ENCODE measurements around the gene LIPK. TPM values are rescaled to one million over a fixed set of nuclear protein-coding genes. Genes with fewer than 3 reads are reported as not detected.

The LIPK gene
- total and polyA plus RNA-seq, 2 experiments from 2014 or later = not detected

DNA sequence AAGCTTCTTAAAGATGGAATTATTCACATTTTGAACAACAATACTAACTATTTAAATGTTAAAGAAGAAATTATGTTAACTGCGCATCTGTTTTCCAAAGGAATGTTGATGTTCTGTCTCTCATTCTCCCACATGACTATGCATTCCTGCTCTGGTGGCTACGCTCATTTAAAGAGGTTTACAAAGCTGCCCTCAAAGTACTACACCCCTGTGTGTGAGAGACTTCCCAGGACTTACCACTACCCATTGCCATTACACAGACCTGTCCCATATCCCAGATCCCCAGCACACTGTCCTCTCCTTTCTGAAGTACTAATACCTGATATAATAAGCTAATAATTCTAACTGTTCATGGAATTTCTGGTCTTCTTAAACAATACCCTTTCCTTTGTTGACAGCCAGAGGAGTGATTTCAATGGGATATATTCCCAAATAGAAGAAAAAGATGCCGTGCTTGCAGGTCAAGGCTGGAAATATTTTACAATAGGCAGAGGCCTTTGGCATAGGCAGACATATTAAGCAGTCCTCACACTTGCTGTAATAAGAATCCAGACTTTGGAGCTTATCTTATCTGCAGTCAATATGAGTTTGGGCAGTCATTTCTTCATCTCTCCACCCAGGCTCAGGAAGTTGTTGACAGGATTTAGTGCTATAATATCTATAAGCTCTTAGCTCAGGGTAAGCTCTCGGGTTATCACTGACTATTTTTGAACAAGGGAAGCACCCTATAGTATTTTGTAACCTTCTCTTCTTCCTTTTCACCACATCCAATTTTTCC lies 29.6 kb upstream of the LIPK start:
- DNase-seq (ENCODE audit: low read depth in 1 of 2, low spot score in 1 of 2) = peak in 1 of 2 donors; percentile 42
- Histone ChIP-seq H3K9me3 (ENCODE audit: low read depth) (no peaks in the 10 kb centered on the region), H3K4me1 (ENCODE audit: low read depth) (peaks cover 35% of the 10 kb centered on the region), H3K36me3 (no peaks in the 10 kb centered on the region), H3K27ac (peak overlapping the region; percentile 68), H3K4me3 (no peak overlapping the region), H3K27me3 (no peaks in the 10 kb centered on the region)
- TF ChIP-seq CTCF (IDR thresholded peaks at IDR 0.05; ENCODE audit: low read depth, low read length) = no peak

GRCh38 chr10:88680958-88681357 lies 25.1 kb upstream of the LIPK start:
- H3K9me3 ChIP-seq (ENCODE audit: low read depth) = no peaks in the 10 kb centered on the region
- H3K36me3 ChIP-seq = no peaks in the 10 kb centered on the region
- no peak overlapping the region for H3K4me3 ChIP-seq
- peaks cover 32% of the 10 kb centered on the region for H3K4me1 ChIP-seq (ENCODE audit: low read depth)
- peak in 1 of 2 donors; percentile 17 for DNase-seq (ENCODE audit: low read depth in 1 of 2, low spot score in 1 of 2)
- TF ChIP-seq CTCF (IDR thresholded peaks at IDR 0.05; ENCODE audit: low read depth, low read length) = no peak
- H3K27me3 ChIP-seq = no peaks in the 10 kb centered on the region
- no peak overlapping the region for H3K27ac ChIP-seq

- Histone ChIP-seq H3K4me1 (ENCODE audit: low read depth) (peaks cover 19% of the 10 kb centered on the region), H3K9me3 (ENCODE audit: low read depth) (no peaks in the 10 kb centered on the region), H3K4me3 (no peak overlapping the region), H3K27ac (no peak overlapping the region), H3K27me3 (no peaks in the 10 kb centered on the region), H3K36me3 (no peaks in the 10 kb centered on the region)
- DNase-seq (ENCODE audit: low read depth in 1 of 2, low spot score in 1 of 2) = peak in 1 of 2 donors; percentile 21
- TF ChIP-seq CTCF (IDR thresholded peaks at IDR 0.05; ENCODE audit: low read depth, low read length) = no peak
These were observed 23.6 kb upstream of the LIPK start for GRCh38 chr10:88682491-88682890.

DNA sequence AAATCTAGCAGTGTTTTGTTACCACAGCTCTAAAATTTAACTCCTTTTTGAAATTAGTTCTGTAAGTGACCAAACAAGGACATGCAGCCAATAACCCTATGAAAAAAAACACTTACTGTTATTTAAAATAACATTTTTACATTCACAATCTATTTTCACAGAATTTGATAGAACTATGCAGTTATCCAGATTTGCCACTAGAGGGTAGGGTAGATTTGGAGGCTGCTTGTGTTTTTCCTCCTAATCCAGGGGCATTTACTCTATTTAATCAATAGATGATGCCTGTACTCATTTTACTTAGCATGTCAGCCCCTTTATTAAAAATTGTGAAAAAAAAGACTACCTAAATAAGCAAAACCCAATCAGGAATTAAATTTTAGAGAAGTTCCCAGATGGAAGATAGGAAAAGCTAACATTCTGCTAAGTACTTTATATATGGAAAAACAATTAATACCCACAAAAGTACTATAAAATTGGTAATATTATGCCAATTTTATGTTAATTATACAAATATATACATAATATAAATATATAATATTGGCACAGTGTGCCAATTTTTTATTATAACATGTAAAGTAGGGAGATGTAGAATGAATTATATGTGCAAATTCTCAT lies 18.1 kb upstream of the LIPK start:
- Histone ChIP-seq H3K27me3 (no peaks in the 10 kb centered on the region), H3K27ac (no peak overlapping the region), H3K36me3 (no peaks in the 10 kb centered on the region), H3K4me1 (ENCODE audit: low read depth) (no peaks in the 10 kb centered on the region), H3K9me3 (ENCODE audit: low read depth) (no peaks in the 10 kb centered on the region), H3K4me3 (no peak overlapping the region)
- TF ChIP-seq CTCF (IDR thresholded peaks at IDR 0.05; ENCODE audit: low read depth, low read length) = peak; percentile 89
- DNase-seq (ENCODE audit: low read depth in 1 of 2, low spot score in 1 of 2) = peak; percentile 38 to 49

GRCh38 chr10:88689366-88689765 lies 16.7 kb upstream of the LIPK start:
- Histone ChIP-seq H3K27me3 (no peaks in the 10 kb centered on the region), H3K27ac (no peak overlapping the region), H3K4me1 (ENCODE audit: low read depth) (peaks cover 11% of the 10 kb centered on the region), H3K36me3 (no peaks in the 10 kb centered on the region), H3K4me3 (no peak overlapping the region), H3K9me3 (ENCODE audit: low read depth) (no peaks in the 10 kb centered on the region)
- TF ChIP-seq CTCF (IDR thresholded peaks at IDR 0.05; ENCODE audit: low read depth, low read length) = no peak
- DNase-seq (ENCODE audit: low read depth in 1 of 2, low spot score in 1 of 2) = no peak
